Activated T-cell treated with anti-CD3 and anti-CD28 coated beads, Interleukin-2, amount 50 U/mL, for 4 hours (primary cell): ENCODE data around the gene SYCP2. TPM values are rescaled to one million over a fixed set of nuclear protein-coding genes. Genes with fewer than 3 reads are reported as not detected.
"Not testable (repeated sequence)": the region's sequence is repeated elsewhere in the genome, so short reads cannot be mapped to it uniquely, and the experiment has no call there.

Source experiments
- ATAC-seq, 2 donors: fragments of 200-7000 bp; cut with Tn5 transposase; one replicate each; pipeline ENCODE4 v1.10.0; 2021
- DNase-seq: peaks from one replicate; pipeline ENCODE4 v3.0.0-alpha.2; 2020
- H3K27me3 Mint-ChIP-seq: one replicate; pipeline ENCODE4 v1.8.0; 2021; ENCODE audit warnings: low read depth, mixed read lengths
- H3K36me3 Mint-ChIP-seq: one replicate; pipeline ENCODE4 v1.8.0; 2022; ENCODE audit warnings: mixed read lengths; ENCODE audit not compliant: insufficient read depth
- H3K4me1 Mint-ChIP-seq: one replicate; pipeline ENCODE4 v1.8.0; 2021; ENCODE audit warnings: low read depth, mixed read lengths
- H3K4me3 Mint-ChIP-seq: one replicate; pipeline ENCODE4 v1.8.0; 2021; ENCODE audit warnings: mild to moderate bottlenecking, moderate library complexity, mixed read lengths
- H3K9me3 Mint-ChIP-seq: one replicate; pipeline ENCODE4 v1.8.0; 2021; ENCODE audit warnings: mixed read lengths
- total RNA-seq, 3 donors: library from RNA; stranded (reverse); gene quantifications; one replicate each; pipeline ENCODE4 v1.2.1, GENCODE V29; 2021

The SYCP2 gene
- total RNA-seq, 3 donors from 2014 or later: 1.1 to 2.5 (median 2.1) TPM

DNA sequence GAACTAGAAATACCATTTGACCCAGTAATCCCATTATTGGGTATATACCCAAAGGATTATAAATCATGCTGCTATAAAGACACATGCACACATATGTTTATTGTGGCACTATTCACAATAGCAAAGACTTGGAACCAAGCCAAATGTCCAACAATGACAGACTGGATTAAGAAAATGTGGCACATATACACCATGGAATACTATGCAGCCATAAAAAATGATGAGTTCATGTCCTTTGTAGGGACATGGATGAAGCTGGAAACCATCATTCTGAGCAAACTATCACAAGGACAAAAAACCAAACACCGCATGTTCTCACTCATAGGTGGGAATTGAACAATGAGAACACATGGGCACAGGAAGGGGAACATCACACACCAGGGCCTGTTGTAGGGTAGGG is 76.9 kb downstream of the SYCP2 start:
- not testable (repeated sequence) for H3K4me3 Mint-ChIP-seq, H3K36me3 Mint-ChIP-seq, H3K9me3 Mint-ChIP-seq, H3K4me1 Mint-ChIP-seq, DNase-seq, ATAC-seq, H3K27me3 Mint-ChIP-seq

DNA sequence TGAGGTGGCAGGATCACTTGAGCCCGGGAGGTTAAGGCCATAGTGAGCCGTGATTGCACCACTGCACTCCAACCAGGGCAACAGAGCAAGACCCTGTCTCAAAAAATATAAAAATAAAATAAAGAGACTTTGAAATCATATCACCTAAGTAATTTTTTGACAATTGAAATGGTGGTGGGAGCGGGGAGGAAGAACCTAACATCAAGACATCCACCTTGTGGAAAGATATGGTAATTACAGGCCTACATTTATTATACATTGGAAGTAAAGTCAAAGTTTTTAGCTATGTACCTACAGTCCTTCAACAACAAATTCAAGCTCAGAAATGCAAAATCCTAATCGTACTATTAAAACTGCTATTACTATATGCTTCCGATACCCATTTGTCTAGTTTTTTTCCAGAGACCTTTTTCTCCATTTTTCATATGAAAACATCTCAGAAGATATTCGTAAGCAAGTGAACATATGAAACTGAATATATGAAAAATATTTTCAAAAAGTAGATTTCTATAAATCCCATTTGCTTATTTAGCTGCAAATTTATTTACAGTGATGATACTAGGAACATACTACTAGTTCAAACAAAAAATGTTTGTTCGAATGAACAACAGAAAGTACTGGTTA is 83.3 kb downstream of the SYCP2 start:
- ATAC-seq (no peak), DNase-seq (no peak)
- Mint-ChIP-seq H3K27me3 (no peaks in the 10 kb centered on the region), H3K9me3 (peaks cover 6% of the 10 kb centered on the region), H3K36me3 (no peaks in the 10 kb centered on the region), H3K4me1 (no peaks in the 10 kb centered on the region), H3K4me3 (no peak overlapping the region)

DNA sequence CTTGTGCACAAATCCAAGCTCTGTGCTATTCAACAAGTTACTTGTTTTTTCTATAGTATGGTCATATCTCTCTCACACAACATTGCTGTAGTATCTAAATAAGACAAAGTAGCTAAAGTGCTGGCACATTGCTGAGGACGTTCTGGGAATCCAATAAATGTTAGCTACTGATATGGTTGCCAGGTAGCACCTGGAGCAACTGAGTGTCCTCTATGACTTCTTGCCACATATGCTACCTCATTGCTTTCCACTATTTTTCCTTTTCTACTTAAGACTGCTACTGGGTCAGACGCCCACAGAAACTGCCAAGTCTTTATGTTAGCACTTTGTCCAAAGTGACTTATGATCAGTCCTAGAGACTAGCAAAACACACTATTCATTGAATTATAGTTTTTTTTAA is 85.3 kb downstream of the SYCP2 start:
- ATAC-seq (no peak), DNase-seq (no peak)
- no peaks in the 10 kb centered on the region for H3K36me3 Mint-ChIP-seq
- no peaks in the 10 kb centered on the region for H3K27me3 Mint-ChIP-seq
- H3K4me3 Mint-ChIP-seq: no peak overlapping the region
- no peaks in the 10 kb centered on the region for H3K4me1 Mint-ChIP-seq
- no peaks in the 10 kb centered on the region for H3K9me3 Mint-ChIP-seq

DNA sequence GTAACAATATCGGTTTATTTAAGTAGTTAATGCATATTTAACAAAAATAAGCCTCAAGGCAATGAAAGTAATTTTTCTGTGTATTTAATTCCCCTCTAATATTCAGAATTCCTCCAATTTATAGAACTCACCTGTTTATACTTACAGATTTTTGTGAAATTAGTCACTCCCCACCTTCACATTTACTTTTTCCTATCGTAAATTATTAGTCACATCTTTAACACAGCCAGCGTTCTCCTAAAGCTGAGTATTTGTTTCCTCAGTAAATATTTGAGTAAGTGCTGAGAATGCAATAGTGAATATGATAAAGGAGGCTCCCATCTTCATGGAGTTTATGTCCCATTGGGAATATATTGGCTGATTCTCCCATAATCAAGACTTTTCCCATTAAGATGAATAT is 88.0 kb downstream of the SYCP2 start:
- H3K36me3 Mint-ChIP-seq: no peaks in the 10 kb centered on the region
- no peaks in the 10 kb centered on the region for H3K27me3 Mint-ChIP-seq
- H3K4me3 Mint-ChIP-seq: no peak overlapping the region
- DNase-seq (no peak), ATAC-seq (no peak)
- H3K9me3 Mint-ChIP-seq: no peaks in the 10 kb centered on the region
- H3K4me1 Mint-ChIP-seq: no peaks in the 10 kb centered on the region

DNA sequence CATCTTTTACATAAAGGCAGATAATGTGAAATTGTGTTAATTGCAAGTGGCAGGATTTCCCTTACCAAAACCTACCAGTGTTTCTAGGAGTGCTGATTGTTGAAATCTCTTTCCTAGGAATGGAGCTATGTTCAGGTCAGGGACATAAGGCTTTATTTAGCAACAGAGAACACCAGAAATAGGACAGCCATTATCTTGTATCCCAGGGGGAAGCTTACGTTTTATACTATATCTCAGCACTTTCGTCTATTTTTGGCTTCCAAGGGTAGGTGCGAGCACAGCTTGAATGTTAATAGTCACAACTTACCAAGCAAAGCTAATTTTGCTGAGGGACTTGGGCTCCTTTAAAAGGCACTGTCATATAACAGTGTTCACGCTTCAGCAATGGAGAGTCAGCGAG is 94.0 kb downstream of the SYCP2 start:
- Mint-ChIP-seq H3K36me3 (no peaks in the 10 kb centered on the region), H3K4me3 (no peak overlapping the region), H3K27me3 (peaks cover 29% of the 10 kb centered on the region), H3K4me1 (no peaks in the 10 kb centered on the region), H3K9me3 (no peaks in the 10 kb centered on the region)
- DNase-seq (no peak), ATAC-seq (no peak)

DNA sequence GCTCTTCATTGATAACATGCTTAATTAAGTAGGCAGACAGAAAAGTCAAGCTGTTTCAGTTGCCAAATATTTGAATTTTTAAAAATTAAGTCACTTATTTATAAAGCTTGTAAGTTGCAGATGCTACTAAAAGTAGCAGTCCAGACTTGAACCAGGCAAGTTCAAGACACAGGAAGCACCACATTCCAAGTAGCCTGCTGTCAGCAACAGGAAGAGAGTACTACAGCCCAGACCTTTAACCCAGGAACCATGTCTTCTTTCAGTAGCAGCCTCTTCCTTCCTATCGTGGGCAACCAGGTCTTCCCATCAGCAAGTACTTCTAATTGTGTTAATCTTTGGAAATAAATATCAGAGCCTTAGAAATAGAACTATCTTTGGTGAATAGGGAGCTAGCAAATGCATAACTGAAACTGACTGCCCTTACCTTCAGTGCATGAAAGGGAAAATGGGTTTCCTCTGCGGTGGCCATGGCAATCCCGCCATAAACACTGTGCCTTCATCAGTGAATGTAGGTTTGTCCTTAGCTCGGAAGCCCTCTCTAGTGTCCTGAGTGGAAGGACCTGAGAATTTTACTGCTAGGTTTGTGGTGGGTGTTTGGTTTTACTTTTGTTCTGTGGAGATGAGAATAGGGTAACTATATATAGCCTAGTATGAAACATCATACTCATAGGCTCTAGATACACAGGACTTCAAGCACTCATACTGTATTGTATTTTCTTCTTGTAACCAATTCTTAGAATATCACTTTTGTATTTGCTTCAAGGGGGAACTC is 95.6 kb downstream of the SYCP2 start:
- H3K4me3 Mint-ChIP-seq: no peak overlapping the region
- no peaks in the 10 kb centered on the region for H3K4me1 Mint-ChIP-seq
- ATAC-seq: no peak
- no peaks in the 10 kb centered on the region for H3K36me3 Mint-ChIP-seq
- peaks cover 37% of the 10 kb centered on the region for H3K27me3 Mint-ChIP-seq
- DNase-seq: no peak
- H3K9me3 Mint-ChIP-seq: no peaks in the 10 kb centered on the region

DNA sequence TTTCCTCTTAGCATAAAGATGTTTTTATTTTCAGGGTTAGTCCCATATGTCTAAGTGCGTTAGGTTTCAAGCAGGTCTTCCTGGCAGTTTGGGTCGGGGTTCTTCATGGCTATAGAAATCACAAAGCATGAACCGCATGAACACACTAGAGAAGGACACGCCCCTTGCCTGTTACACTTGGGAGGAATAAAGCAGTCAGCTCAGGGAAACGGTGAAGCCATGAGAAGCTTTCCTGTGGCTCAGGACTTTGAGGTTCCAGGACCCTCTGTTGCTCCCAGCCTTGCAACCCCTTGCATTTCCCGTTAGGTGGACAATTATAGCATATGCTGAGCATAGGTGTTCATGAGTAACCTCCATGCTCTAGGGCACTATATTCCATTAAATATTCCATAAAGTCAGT is 96.7 kb downstream of the SYCP2 start:
- no peak for ATAC-seq
- Mint-ChIP-seq H3K9me3 (no peaks in the 10 kb centered on the region), H3K36me3 (no peaks in the 10 kb centered on the region), H3K27me3 (peaks cover 37% of the 10 kb centered on the region), H3K4me3 (no peak overlapping the region), H3K4me1 (no peaks in the 10 kb centered on the region)
- no peak for DNase-seq

DNA sequence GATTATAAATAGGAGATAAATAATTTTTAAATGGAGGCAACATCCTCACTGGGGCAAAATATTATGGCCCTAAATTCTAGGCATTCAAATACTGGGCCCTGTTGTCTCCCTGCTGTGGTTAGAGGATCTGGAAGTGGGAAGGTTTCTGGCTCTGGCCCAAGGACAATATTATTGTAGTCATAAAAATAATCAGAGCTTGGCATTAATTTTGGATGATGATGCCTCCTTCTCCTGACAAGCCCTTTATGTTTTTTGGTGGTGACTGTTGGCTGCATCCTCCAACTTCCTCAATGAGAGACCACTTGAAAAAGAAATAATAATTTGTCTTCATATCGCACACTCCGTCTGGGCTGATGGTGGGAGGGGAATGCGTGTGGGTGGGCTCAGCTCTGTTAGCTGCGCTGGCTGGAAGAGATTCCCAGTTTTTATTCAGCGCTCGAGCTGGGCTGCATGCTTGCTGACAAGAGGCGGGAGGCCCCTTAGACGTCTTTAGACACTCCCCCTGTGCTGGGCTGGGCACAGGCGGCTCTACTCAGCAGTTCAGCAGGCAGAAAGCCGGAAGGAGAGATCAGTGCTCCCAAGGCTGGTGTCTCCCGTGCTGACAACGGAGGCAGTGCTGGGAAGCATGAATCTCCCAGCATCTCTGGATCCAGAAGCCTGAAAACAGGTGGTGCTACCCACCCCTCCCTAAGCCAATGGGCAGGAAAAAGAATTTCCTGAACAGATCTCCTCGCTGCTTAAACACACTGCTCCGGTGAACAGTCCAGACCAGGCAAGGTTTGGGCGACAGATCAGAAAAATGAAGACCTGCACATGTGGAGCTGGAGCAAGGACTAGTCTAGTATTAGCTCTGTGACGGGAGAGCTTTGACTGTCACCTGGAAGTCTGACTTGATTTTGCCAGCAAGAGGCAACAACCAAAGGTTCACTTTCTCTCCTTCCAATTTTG is 97.7 kb downstream of the SYCP2 start:
- no peaks in the 10 kb centered on the region for H3K9me3 Mint-ChIP-seq
- DNase-seq: no peak
- no peak overlapping the region for H3K4me3 Mint-ChIP-seq
- no peaks in the 10 kb centered on the region for H3K36me3 Mint-ChIP-seq
- ATAC-seq: no peak
- H3K27me3 Mint-ChIP-seq: peaks cover 37% of the 10 kb centered on the region
- H3K4me1 Mint-ChIP-seq: no peaks in the 10 kb centered on the region

DNA sequence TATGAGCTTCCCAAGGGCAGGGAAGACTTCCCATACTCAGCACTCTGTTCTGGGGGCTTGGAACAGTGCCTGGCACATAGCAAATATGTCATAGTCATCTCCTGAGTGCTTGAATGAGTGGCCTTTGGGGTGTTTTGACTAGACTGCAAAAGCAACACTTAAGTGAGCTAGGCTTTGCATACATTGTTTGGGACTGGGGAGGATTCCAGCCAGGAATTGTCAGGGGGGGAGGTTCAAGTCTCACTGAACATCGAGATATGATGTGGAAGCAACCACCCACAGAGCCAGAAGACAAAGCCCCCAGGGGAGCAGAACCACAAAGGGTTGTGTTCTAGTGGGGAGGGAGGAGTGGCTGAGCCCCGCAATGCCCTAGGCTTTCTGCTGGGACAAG is 98.4 kb downstream of the SYCP2 start:
- H3K27me3 Mint-ChIP-seq: peaks cover 35% of the 10 kb centered on the region
- no peaks in the 10 kb centered on the region for H3K9me3 Mint-ChIP-seq
- no peak overlapping the region for H3K4me3 Mint-ChIP-seq
- DNase-seq: no peak
- no peaks in the 10 kb centered on the region for H3K36me3 Mint-ChIP-seq
- no peak for ATAC-seq
- no peaks in the 10 kb centered on the region for H3K4me1 Mint-ChIP-seq

DNA sequence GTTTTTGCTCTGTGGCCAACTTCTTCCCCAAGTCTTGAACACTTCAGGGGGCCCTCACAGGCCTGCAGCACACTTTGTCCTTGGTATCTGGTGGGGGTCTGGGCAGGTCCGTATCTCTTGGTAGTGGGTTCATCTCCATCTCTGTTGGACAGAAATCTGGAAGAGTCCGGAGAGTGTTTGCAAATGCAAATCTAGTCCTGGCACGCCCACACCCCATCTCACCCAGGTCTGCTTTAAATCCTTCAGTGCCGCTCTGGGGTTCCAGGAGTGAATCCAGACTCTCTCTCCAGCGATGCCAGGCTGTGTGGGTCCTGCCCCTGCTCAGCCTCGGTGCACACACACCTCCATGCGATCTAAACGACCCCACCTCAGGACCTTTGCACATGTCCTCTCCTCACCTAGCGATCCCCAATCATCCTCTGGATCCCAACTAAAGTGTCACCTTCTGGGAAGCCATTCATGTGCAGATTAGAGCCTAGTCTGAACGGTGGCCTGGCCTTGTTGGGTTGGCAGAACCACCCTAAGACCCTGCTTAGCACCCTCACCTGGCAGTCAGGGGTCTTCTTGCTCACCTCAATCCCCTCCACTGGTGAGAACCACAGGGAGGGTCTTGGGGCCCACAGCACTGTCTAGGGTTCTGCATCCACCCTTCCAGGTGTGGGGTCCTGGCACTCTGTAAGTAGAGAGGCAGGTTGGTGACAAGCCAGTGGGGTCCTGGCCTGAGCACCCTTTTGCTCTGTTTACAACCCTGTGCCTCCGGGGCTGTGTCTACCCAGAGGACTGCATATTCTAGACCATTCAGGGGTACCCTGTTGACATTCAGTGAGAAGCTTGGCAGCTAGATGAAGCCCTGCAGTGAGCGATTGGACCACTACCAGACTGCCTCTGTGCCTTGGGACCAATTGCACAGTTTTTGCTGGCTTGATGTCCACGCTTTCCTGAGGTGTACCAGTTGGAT is 100.8 kb downstream of the SYCP2 start:
- H3K4me3 Mint-ChIP-seq: no peak overlapping the region
- no peak for DNase-seq

DNA sequence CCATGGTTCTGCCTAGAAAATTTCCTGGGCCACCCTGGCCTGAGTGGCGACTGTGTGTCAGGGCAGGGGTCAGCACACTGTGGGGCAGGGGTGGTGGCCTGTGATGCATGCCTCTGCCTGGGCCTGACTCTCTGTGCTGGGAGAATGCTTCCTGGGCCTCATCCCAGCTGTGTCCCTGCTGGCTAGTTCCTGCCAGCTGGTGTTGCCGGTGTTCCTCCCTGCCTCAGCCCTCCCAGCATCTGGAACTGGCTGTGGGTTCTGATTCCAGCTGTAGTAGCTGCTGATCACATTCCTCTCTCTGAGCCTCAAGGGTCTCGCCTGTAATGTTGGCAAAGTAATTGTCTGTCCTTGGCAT is 101.5 kb downstream of the SYCP2 start:
- no peak for ATAC-seq
- no peak for DNase-seq
- no peak overlapping the region for H3K4me3 Mint-ChIP-seq
- H3K4me1 Mint-ChIP-seq: no peaks in the 10 kb centered on the region
- no peaks in the 10 kb centered on the region for H3K36me3 Mint-ChIP-seq
- H3K9me3 Mint-ChIP-seq: no peaks in the 10 kb centered on the region
- H3K27me3 Mint-ChIP-seq: peaks cover 30% of the 10 kb centered on the region

More for the DNA sequence above, 100.8 kb downstream of the SYCP2 start:
- H3K27me3 Mint-ChIP-seq: peaks cover 30% of the 10 kb centered on the region
- ATAC-seq: no peak
- H3K36me3 Mint-ChIP-seq: no peaks in the 10 kb centered on the region
- no peaks in the 10 kb centered on the region for H3K9me3 Mint-ChIP-seq
- no peaks in the 10 kb centered on the region for H3K4me1 Mint-ChIP-seq

DNA sequence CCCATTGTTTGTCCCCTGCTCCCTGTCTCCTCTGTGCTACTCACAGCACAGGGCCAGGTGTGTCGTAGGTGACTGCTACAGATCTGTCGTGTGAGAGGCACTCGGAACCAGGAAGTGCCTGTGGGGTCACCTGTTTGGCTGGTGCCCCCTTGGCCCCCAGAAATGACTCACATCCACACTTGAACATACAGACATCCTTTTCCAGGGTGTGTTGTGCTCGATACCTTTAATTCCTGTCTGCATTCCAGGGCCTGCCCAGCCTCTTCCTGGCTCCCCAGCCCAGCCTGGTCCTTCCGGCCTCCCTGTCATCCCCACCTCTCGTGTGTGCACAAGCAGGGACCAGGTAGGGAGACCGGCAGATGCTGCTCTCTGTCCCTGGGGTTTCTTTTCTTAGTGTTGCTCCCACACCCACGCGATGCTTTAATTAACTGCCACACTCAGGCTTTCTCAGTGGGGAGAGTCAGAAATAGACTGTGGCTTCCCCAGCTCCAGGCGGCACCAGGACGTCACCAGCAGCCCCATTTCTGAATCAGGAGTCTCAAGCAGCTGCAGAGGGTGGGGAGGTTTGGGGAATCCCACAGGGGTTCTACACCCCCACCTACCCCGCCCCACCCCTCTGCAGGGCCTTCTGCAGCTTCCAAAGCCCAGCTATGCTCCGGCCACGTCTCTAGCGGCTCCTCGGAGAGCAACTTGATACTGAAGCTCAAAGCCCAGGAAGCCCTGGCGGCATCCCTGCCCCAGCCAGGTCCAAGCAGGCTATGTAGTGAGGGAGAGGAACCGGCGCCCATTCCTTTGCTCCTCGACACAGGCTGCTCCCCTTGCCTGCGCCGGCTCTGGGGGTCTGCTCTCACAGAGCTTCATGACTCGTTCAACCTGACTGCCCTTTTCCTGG is 102.2 kb downstream of the SYCP2 start:
- no peak overlapping the region for H3K4me3 Mint-ChIP-seq
- DNase-seq: no peak
- ATAC-seq: no peak
- no peaks in the 10 kb centered on the region for H3K4me1 Mint-ChIP-seq
- H3K9me3 Mint-ChIP-seq: no peaks in the 10 kb centered on the region
- H3K27me3 Mint-ChIP-seq: peaks cover 29% of the 10 kb centered on the region
- no peaks in the 10 kb centered on the region for H3K36me3 Mint-ChIP-seq

DNA sequence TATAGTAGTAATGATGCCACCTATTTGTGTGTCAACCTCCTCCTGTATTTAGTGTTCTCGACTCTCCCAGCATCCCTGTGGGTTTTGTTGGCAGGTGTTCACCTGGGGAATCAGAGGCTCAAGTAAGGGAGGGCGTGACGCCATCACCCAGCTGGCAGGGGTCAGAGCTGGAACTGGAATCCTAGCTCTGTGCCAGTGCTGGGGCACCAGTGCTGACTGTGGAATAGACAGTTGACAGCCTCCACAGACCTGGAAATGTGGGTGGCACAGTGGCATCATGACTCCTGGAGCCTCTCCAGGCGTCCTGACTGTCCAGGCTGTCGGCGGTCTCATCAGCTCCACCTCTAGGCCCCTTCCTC is 102.8 kb downstream of the SYCP2 start:
- no peak for DNase-seq
- H3K27me3 Mint-ChIP-seq: peaks cover 22% of the 10 kb centered on the region
- no peak overlapping the region for H3K4me3 Mint-ChIP-seq
- ATAC-seq: no peak
- no peaks in the 10 kb centered on the region for H3K4me1 Mint-ChIP-seq
- no peaks in the 10 kb centered on the region for H3K36me3 Mint-ChIP-seq
- no peaks in the 10 kb centered on the region for H3K9me3 Mint-ChIP-seq
